WTC11 (cell line): ENCODE results near the gene RSKR. TPM values are rescaled to one million over a fixed set of nuclear protein-coding genes. Genes with fewer than 3 reads are reported as not detected.

ENCODE experiments used
- ATAC-seq: fragments of 200-7000 bp; cut with Tn5 transposase; 2 replicates; pipeline ENCODE4 v1.10.0; 2021; ENCODE audit warnings: mild to moderate bottlenecking, moderate library complexity
- CTCF ChIA-PET: fragments of 300-600 bp; sonication (Branson Sonifier 250); formaldehyde crosslinking; loops from one replicate; lab custom pipeline; 2021; ENCODE audit warnings: antibody characterized with exemption; lab: Charles Lee
- POLR2A ChIA-PET: fragments of 350-600 bp; sonication (Branson Sonifier 250); formaldehyde crosslinking; loops from one replicate; lab custom pipeline; 2021; ENCODE audit warnings: antibody characterized with exemption; lab: Charles Lee
- DNase-seq: peaks from one replicate; pipeline ENCODE4 v3.0.0; 2021; ENCODE audit warnings: low spot score
- H3K27ac Mint-ChIP-seq: 2 replicates; pipeline ENCODE4 v1.8.0; 2021; ENCODE audit warnings: mixed read lengths
- H3K27me3 Mint-ChIP-seq: 2 replicates; pipeline ENCODE4 v1.8.0; 2021; ENCODE audit warnings: low read depth, mild to moderate bottlenecking, moderate library complexity, mixed read lengths
- H3K36me3 Mint-ChIP-seq: 2 replicates; pipeline ENCODE4 v1.8.0; 2021; ENCODE audit warnings: mixed read lengths
- H3K4me1 Mint-ChIP-seq: 2 replicates; pipeline ENCODE4 v1.8.0; 2022; ENCODE audit warnings: mixed read lengths
- H3K4me3 Mint-ChIP-seq: 2 replicates; pipeline ENCODE4 v1.8.0; 2021; ENCODE audit warnings: mild to moderate bottlenecking, moderate library complexity, mixed read lengths
- H3K9me3 Mint-ChIP-seq: 2 replicates; pipeline ENCODE4 v1.8.0; 2021; ENCODE audit warnings: mixed read lengths
- CDX4 ChIP-seq: fragments of 250-450 bp; sonication (Bioruptor Pico); IDR thresholded peaks from 2 replicates; pipeline ENCODE4 v1.9.0; 2021; ENCODE audit warnings: moderate library complexity, mild to moderate bottlenecking, inconsistent platforms, borderline replicate concordance
- ELF4 ChIP-seq: sonication (generic); formaldehyde crosslinking; IDR thresholded peaks from 2 replicates; pipeline ENCODE4 v1.8.1; 2022; ENCODE audit warnings: low read depth, mild to moderate bottlenecking, moderate library complexity, missing genetic modification reagents
- FOXP1 ChIP-seq: sonication (generic); formaldehyde crosslinking; IDR thresholded peaks from 2 replicates; pipeline ENCODE4 v1.8.0; 2022; ENCODE audit warnings: missing genetic modification reagents, mild to moderate bottlenecking, moderate library complexity, borderline replicate concordance
- FOXP4 ChIP-seq: sonication (generic); formaldehyde crosslinking; IDR thresholded peaks from 2 replicates; pipeline ENCODE4 v1.8.0; 2022; ENCODE audit warnings: mild to moderate bottlenecking, missing genetic modification reagents
- JUN ChIP-seq: sonication (generic); formaldehyde crosslinking; IDR thresholded peaks from 2 replicates; pipeline ENCODE4 v1.8.0; 2023; ENCODE audit warnings: mild to moderate bottlenecking, missing genetic modification reagents
- MYBL2 ChIP-seq: sonication (generic); formaldehyde crosslinking; IDR thresholded peaks from 2 replicates; pipeline ENCODE4 v1.8.1; 2023; ENCODE audit warnings: mild to moderate bottlenecking, moderate library complexity, missing genetic modification reagents
- NFATC4 ChIP-seq: fragments of 250-450 bp; sonication (Bioruptor Pico); IDR thresholded peaks from 2 replicates; pipeline ENCODE4 v1.9.0; 2021; ENCODE audit warnings: mild to moderate bottlenecking
- NR1H2 ChIP-seq: sonication (generic); formaldehyde crosslinking; IDR thresholded peaks from 2 replicates; pipeline ENCODE4 v1.9.0; 2021; ENCODE audit warnings: mild to moderate bottlenecking, moderate library complexity, missing genetic modification reagents
- OVOL2 ChIP-seq: fragments of 250-450 bp; sonication (Bioruptor Pico); IDR thresholded peaks from 2 replicates; pipeline ENCODE4 v1.9.0; 2021; ENCODE audit warnings: mild to moderate bottlenecking, borderline replicate concordance
- PRDM15 ChIP-seq: sonication (generic); formaldehyde crosslinking; IDR thresholded peaks from 2 replicates; pipeline ENCODE4 v1.8.0; 2022; ENCODE audit warnings: missing genetic modification reagents
- PRRX2 ChIP-seq: fragments of 250-450 bp; sonication (Bioruptor Pico); IDR thresholded peaks from 2 replicates; pipeline ENCODE4 v1.8.0; 2021; ENCODE audit warnings: mild to moderate bottlenecking
- RELA ChIP-seq: sonication (generic); formaldehyde crosslinking; IDR thresholded peaks from 2 replicates; pipeline ENCODE4 v1.8.1; 2022; ENCODE audit warnings: missing genetic modification reagents, mild to moderate bottlenecking, borderline replicate concordance
- TEAD1 ChIP-seq: sonication (generic); formaldehyde crosslinking; IDR thresholded peaks from 2 replicates; pipeline ENCODE4 v1.8.0; 2022; ENCODE audit warnings: mild to moderate bottlenecking, missing genetic modification reagents
- TEAD4 ChIP-seq: sonication (generic); formaldehyde crosslinking; IDR thresholded peaks from 2 replicates; pipeline ENCODE4 v1.8.0; 2022; ENCODE audit warnings: mild to moderate bottlenecking, missing genetic modification reagents
- USF2 ChIP-seq: sonication (generic); formaldehyde crosslinking; IDR thresholded peaks from 2 replicates; pipeline ENCODE4 v1.8.1; 2023; ENCODE audit warnings: mild to moderate bottlenecking, missing genetic modification reagents, moderate library complexity
- ZNF219 ChIP-seq: sonication (generic); formaldehyde crosslinking; IDR thresholded peaks from 2 replicates; pipeline ENCODE4 v1.8.0; 2023; ENCODE audit warnings: missing genetic modification reagents, mild to moderate bottlenecking, borderline replicate concordance
- ZNF317 ChIP-seq: sonication (generic); formaldehyde crosslinking; IDR thresholded peaks from 2 replicates; pipeline ENCODE4 v1.8.1; 2023; ENCODE audit warnings: low read depth, mild to moderate bottlenecking, moderate library complexity, missing genetic modification reagents, borderline replicate concordance
- ZNF396 ChIP-seq: fragments of 250-450 bp; sonication (Bioruptor Pico); IDR thresholded peaks from 2 replicates; pipeline ENCODE4 v1.8.0; 2021; ENCODE audit warnings: mild to moderate bottlenecking, moderate library complexity, borderline replicate concordance
- ZNF425 ChIP-seq: fragments of 250-450 bp; sonication (Bioruptor Pico); conservative IDR thresholded peaks from 2 replicates; pipeline ENCODE4 v1.9.0; 2021; ENCODE audit warnings: mild to moderate bottlenecking
- total RNA-seq: library from RNA; stranded (reverse); gene quantifications from 3 replicates; pipeline ENCODE4 v1.2.3, GENCODE V29; 2021
- TF ChIP-seq, protein P1 (sequence below): sonication (generic); formaldehyde crosslinking; conservative IDR thresholded peaks from 2 replicates; pipeline ENCODE4 v1.8.1; 2023; ENCODE audit warnings: mild to moderate bottlenecking, low read depth, missing genetic modification reagents, moderate library complexity
- TF ChIP-seq, protein P2 (sequence below): fragments of 250-450 bp; sonication (Bioruptor Pico); IDR thresholded peaks from 2 replicates; pipeline ENCODE4 v1.9.0; 2021; ENCODE audit warnings: mild to moderate bottlenecking

Gene RSKR
- total RNA-seq, 1 experiment from 2014 or later: 28.0 TPM

- Mint-ChIP-seq H3K9me3 (no peaks in the 10 kb centered on the region), H3K4me1 (no peaks in the 10 kb centered on the region), H3K27ac (no peak overlapping the region), H3K36me3 (peaks cover 84% of the 10 kb centered on the region), H3K27me3 (no peaks in the 10 kb centered on the region), H3K4me3 (no peak overlapping the region)
- POLR2A ChIA-PET: no interaction called here
- TF ChIP-seq ZNF317 (CRISPR knock-in tag) (no peak), ELF4 (CRISPR knock-in tag) (no peak), JUN (CRISPR knock-in tag) (no peak), OVOL2 (no peak), FOXP4 (CRISPR knock-in tag) (no peak), FOXP1 (CRISPR knock-in tag) (no peak), ZNF396 (CRISPR knock-in tag) (no peak)
- TF ChIP-seq, protein P1, sequence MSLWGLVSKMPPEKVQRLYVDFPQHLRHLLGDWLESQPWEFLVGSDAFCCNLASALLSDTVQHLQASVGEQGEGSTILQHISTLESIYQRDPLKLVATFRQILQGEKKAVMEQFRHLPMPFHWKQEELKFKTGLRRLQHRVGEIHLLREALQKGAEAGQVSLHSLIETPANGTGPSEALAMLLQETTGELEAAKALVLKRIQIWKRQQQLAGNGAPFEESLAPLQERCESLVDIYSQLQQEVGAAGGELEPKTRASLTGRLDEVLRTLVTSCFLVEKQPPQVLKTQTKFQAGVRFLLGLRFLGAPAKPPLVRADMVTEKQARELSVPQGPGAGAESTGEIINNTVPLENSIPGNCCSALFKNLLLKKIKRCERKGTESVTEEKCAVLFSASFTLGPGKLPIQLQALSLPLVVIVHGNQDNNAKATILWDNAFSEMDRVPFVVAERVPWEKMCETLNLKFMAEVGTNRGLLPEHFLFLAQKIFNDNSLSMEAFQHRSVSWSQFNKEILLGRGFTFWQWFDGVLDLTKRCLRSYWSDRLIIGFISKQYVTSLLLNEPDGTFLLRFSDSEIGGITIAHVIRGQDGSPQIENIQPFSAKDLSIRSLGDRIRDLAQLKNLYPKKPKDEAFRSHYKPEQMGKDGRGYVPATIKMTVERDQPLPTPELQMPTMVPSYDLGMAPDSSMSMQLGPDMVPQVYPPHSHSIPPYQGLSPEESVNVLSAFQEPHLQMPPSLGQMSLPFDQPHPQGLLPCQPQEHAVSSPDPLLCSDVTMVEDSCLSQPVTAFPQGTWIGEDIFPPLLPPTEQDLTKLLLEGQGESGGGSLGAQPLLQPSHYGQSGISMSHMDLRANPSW: no peak
- CTCF ChIA-PET: no interaction called here
- no peak for DNase-seq
- no peak for ATAC-seq
Measured at GRCh38 chr17:28624148-28624547, 10.2 kb upstream of the RSKR start.

DNA sequence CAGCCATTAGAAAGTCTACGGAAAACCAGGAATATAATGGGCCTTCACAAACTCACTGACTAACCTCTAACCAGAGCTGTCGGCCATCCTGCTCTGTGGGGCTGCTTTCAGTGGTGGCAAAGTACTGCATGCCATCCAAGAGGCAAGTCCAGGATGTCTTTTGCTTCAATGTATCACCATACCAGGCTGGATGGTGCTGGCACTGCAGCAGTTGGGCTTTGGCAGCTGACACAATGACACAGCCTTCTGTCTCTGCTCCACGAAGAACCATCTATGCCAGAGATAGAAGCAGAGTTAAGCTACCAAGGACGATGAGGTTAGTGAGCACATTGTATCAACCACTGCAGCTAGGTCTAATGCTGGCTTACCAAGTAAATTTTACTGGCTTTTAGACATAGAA, 9.7 kb upstream of the RSKR start:
- Mint-ChIP-seq H3K4me3 (no peak overlapping the region), H3K36me3 (peaks cover 89% of the 10 kb centered on the region), H3K27me3 (no peaks in the 10 kb centered on the region), H3K27ac (no peak overlapping the region), H3K9me3 (no peaks in the 10 kb centered on the region), H3K4me1 (no peaks in the 10 kb centered on the region)
- TF ChIP-seq ZNF396 (CRISPR knock-in tag): no peak
- DNase-seq (no peak), ATAC-seq (no peak)
- ChIA-PET POLR2A (no interaction called here), CTCF (no interaction called here)

GRCh38 chr17:28622186-28622585, 8.2 kb upstream of the RSKR start:
- no peak for DNase-seq
- peaks cover 90% of the 10 kb centered on the region for H3K36me3 Mint-ChIP-seq
- no peak overlapping the region for H3K27ac Mint-ChIP-seq
- ATAC-seq: no peak
- POLR2A ChIA-PET: no interaction called here
- CTCF ChIA-PET: no interaction called here
- H3K27me3 Mint-ChIP-seq: no peaks in the 10 kb centered on the region
- no peak overlapping the region for H3K4me3 Mint-ChIP-seq
- H3K9me3 Mint-ChIP-seq: no peaks in the 10 kb centered on the region
- no peaks in the 10 kb centered on the region for H3K4me1 Mint-ChIP-seq
- TF ChIP-seq ZNF219 (CRISPR knock-in tag) (no peak), ZNF425 (no peak), RELA (CRISPR knock-in tag) (no peak), CDX4 (no peak), MYBL2 (CRISPR knock-in tag) (no peak), NR1H2 (no peak), TEAD4 (CRISPR knock-in tag) (no peak), USF2 (no peak), PRDM15 (CRISPR knock-in tag) (no peak), TEAD1 (CRISPR knock-in tag) (no peak), PRRX2 (CRISPR knock-in tag) (no peak), NFATC4 (CRISPR knock-in tag) (no peak)
- TF ChIP-seq, protein P2, sequence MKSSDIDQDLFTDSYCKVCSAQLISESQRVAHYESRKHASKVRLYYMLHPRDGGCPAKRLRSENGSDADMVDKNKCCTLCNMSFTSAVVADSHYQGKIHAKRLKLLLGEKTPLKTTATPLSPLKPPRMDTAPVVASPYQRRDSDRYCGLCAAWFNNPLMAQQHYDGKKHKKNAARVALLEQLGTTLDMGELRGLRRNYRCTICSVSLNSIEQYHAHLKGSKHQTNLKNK: no peak
